K562 (cell line): ENCODE results near the gene SEC16A.

Experiments used
- SREBF2 ChIP-seq: sonication (generic); formaldehyde crosslinking; IDR thresholded peaks from 2 replicates; pipeline ENCODE4 v1.4.0; 2020; ENCODE audit warnings: mild to moderate bottlenecking, missing genetic modification reagents
- TF ChIP-seq, protein P1 (sequence below), 3 experiments: IDR thresholded peaks in 2 of 3; conservative IDR thresholded peaks in 1 of 3; 2 replicates each; pipeline ENCODE4 v1.5.1; 2011 to 2012; ENCODE audit warnings: low read length in 3 of 3, mild to moderate bottlenecking in 3 of 3, control low read depth in 2 of 3, improper control_type of control experiment in 1 of 3, inconsistent platforms in 1 of 3, low read depth in 1 of 3, mixed read lengths in 1 of 3, moderate library complexity in 1 of 3; ENCODE audit not compliant: insufficient read depth in 2 of 3

GRCh38 chr9:136393531-136393930 lies 89.3 kb downstream of the SEC16A start:
- no peak for TF ChIP-seq SREBF2 (CRISPR knock-in tag)
- TF ChIP-seq, protein P1, sequence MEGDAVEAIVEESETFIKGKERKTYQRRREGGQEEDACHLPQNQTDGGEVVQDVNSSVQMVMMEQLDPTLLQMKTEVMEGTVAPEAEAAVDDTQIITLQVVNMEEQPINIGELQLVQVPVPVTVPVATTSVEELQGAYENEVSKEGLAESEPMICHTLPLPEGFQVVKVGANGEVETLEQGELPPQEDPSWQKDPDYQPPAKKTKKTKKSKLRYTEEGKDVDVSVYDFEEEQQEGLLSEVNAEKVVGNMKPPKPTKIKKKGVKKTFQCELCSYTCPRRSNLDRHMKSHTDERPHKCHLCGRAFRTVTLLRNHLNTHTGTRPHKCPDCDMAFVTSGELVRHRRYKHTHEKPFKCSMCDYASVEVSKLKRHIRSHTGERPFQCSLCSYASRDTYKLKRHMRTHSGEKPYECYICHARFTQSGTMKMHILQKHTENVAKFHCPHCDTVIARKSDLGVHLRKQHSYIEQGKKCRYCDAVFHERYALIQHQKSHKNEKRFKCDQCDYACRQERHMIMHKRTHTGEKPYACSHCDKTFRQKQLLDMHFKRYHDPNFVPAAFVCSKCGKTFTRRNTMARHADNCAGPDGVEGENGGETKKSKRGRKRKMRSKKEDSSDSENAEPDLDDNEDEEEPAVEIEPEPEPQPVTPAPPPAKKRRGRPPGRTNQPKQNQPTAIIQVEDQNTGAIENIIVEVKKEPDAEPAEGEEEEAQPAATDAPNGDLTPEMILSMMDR (IDR thresholded peaks at IDR 0.05 in 2 of 3, conservative IDR thresholded peaks at IDR 0.05 in 1 of 3; ENCODE audit: insufficient read depth in 2 of 3, low read depth in 1 of 3, low read length in 3 of 3) = no peak
